ENCODE measurements around the gene RETREG1. TPM values are rescaled to one million over a fixed set of nuclear protein-coding genes. Genes with fewer than 3 reads are reported as not detected.

Gene RETREG1
- total and polyA plus RNA-seq, 2 donors (not counting 3 experiments of a cell fraction or from before 2014, with no cell fraction given), result 0.46 TPM; not detected in 1

DNA sequence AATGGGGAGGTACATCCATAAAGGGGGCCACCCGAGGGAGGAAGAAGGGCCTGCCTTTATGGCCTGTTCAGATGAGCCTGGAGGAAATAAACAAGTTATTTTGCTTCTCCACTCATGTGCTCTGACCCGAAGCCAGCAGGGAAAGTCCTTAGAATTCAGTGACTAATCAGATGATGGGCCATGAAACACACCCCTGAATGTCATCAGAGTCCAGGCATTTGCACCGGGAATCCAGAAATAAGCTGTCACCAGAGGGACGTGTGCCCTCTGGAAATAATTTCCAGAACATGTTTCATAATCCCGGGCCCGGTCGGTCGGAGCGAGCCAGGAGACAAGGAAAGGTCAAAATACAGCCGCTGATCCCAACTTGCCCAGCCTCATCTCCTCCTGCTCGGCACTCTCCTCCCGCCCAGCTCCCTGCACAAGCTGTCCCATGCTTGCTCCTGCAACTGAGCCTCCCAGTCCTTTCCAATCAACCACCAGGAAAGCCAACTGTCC lies 77.6 kb downstream of the RETREG1 start:
- TF ChIP-seq POLR2A (IDR thresholded peaks at IDR 0.05; ENCODE audit: low read depth, low read length) (no peak), EZH2 (IDR thresholded peaks at IDR 0.05; ENCODE audit: borderline replicate concordance, low read depth, low read length, severe bottlenecking) (no peak), MYC (IDR thresholded peaks at IDR 0.05; ENCODE audit: low read depth, low read length) (no peak), POLR2AphosphoS5 (IDR thresholded peaks at IDR 0.05; ENCODE audit: insufficient read depth, low read depth, low read length) (no peak), GATA2 (IDR thresholded peaks at IDR 0.05; ENCODE audit: insufficient read depth, insufficient read length, low read depth, low read length) (no peak), FOS (IDR thresholded peaks at IDR 0.05; ENCODE audit: borderline replicate concordance, insufficient read depth, low read length) (no peak), JUN (IDR thresholded peaks at IDR 0.05; ENCODE audit: borderline replicate concordance, insufficient read depth, insufficient read length, low read depth) (no peak)
- TF ChIP-seq, protein P1, sequence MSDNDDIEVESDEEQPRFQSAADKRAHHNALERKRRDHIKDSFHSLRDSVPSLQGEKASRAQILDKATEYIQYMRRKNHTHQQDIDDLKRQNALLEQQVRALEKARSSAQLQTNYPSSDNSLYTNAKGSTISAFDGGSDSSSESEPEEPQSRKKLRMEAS (IDR thresholded peaks at IDR 0.05; ENCODE audit: insufficient read depth, insufficient read length), result no peak
- TF ChIP-seq, protein P2, sequence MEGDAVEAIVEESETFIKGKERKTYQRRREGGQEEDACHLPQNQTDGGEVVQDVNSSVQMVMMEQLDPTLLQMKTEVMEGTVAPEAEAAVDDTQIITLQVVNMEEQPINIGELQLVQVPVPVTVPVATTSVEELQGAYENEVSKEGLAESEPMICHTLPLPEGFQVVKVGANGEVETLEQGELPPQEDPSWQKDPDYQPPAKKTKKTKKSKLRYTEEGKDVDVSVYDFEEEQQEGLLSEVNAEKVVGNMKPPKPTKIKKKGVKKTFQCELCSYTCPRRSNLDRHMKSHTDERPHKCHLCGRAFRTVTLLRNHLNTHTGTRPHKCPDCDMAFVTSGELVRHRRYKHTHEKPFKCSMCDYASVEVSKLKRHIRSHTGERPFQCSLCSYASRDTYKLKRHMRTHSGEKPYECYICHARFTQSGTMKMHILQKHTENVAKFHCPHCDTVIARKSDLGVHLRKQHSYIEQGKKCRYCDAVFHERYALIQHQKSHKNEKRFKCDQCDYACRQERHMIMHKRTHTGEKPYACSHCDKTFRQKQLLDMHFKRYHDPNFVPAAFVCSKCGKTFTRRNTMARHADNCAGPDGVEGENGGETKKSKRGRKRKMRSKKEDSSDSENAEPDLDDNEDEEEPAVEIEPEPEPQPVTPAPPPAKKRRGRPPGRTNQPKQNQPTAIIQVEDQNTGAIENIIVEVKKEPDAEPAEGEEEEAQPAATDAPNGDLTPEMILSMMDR (IDR thresholded peaks at IDR 0.05; ENCODE audit: extremely low read depth in 1 of 2, insufficient read depth in 1 of 2, low read depth in 1 of 2, low read length in 2 of 2), result no peak
- Histone ChIP-seq H3K9ac (replicated peaks; ENCODE audit: extremely low read depth, insufficient read depth, low read length) (no peak overlapping the region), H4K20me1 (replicated peaks; ENCODE audit: control insufficient read depth, extremely low read depth, insufficient read depth, low read length) (no peaks in the 10 kb centered on the region), H3K4me2 (ENCODE audit: insufficient read depth, low read length) (no peak overlapping the region), H3K4me3 (replicated peaks in 1 of 3; ENCODE audit: insufficient read depth in 1 of 3, low read depth in 1 of 3, low read length in 3 of 3) (no peak overlapping the region), H3K36me3 (ENCODE audit: control insufficient read depth in 2 of 2, extremely low read depth in 1 of 2, insufficient read depth in 2 of 2, low read length in 2 of 2) (no peaks in the 10 kb centered on the region), H3K27me3 (ENCODE audit: control insufficient read depth in 2 of 2, insufficient read depth in 2 of 2, low read length in 2 of 2) (no peaks in the 10 kb centered on the region), H3K4me1 (ENCODE audit: control insufficient read depth, extremely low read depth, insufficient read depth, low read length) (no peaks in the 10 kb centered on the region), H3K9me1 (replicated peaks; ENCODE audit: control insufficient read depth, extremely low read depth, insufficient read depth, low read length) (no peaks in the 10 kb centered on the region), H3K27ac (ENCODE audit: insufficient read depth, low read depth, low read length) (no peak overlapping the region), H3K9me3 (replicated peaks; ENCODE audit: control insufficient read depth, insufficient read depth, low read length) (no peaks in the 10 kb centered on the region), H3K79me2 (ENCODE audit: control insufficient read depth, insufficient read depth, low read length) (no peaks in the 10 kb centered on the region), H2AFZ (ENCODE audit: low read depth, low read length) (no peak overlapping the region)
- ChIA-PET POLR2A (no interaction called here), CTCF (no interaction called here)
- DNase-seq (ENCODE audit: low read depth, low spot score) (no peak), FAIRE-seq (no peak)
- dilution Hi-C loops (cut with MboI; ENCODE audit: extremely low pct_ligation_motif_present, low sequenced_read_pairs), result no loop called here
- intact Hi-C loops (cut with micrococcal nuclease), result no loop called here
- no TSS peak for BruUV-seq (replicated peaks)
